Kidney epithelial cell (primary cell): ENCODE results near the gene CNFN. TPM values are rescaled to one million over a fixed set of nuclear protein-coding genes. Genes with fewer than 3 reads are reported as not detected.

ENCODE experiments used
- DNase-seq: peaks from one replicate; pipeline ENCODE4 v3.0.0-alpha.2; 2010; ENCODE audit warnings: low read depth
- H3K27me3 ChIP-seq: 2 replicates; pipeline ENCODE4 v1.6.0; 2011; ENCODE audit warnings: low read length; ENCODE audit not compliant: control insufficient read depth, insufficient read depth
- H3K36me3 ChIP-seq: 2 replicates; pipeline ENCODE4 v1.5.1; 2011; ENCODE audit warnings: low read length; ENCODE audit not compliant: control insufficient read depth, insufficient read depth
- H3K4me3 ChIP-seq: 2 replicates; pipeline ENCODE4 v1.5.1; 2011; ENCODE audit warnings: low read depth, mild to moderate bottlenecking, control low read depth, low read length
- CTCF ChIP-seq: IDR thresholded peaks from 2 replicates; pipeline ENCODE4 v1.5.1; 2011; ENCODE audit warnings: mild to moderate bottlenecking, moderate library complexity, low read length, control low read depth, inconsistent platforms; ENCODE audit not compliant: insufficient read depth, poor library complexity, severe bottlenecking
- total RNA-seq: library from RNA; depleted of rRNA; stranded (reverse); fragments of >200 nt; gene quantifications from 2 replicates; pipeline ENCODE4 v1.2.3, GENCODE V29; 2015

CNFN gene
- total RNA-seq, 1 donor from 2014 or later, result not detected

GRCh38 chr19:42350417-42350816 is 39.7 kb downstream of the CNFN start:
- TF ChIP-seq CTCF, result no peak
- no peaks in the 10 kb centered on the region for H3K27me3 ChIP-seq
- no peaks in the 10 kb centered on the region for H3K36me3 ChIP-seq
- H3K4me3 ChIP-seq, result no peak overlapping the region
- DNase-seq, result no peak

GRCh38 chr19:42349378-42350107 is 40.6 kb downstream of the CNFN start:
- Histone ChIP-seq H3K4me3 (no peak overlapping the region), H3K27me3 (no peaks in the 10 kb centered on the region), H3K36me3 (no peaks in the 10 kb centered on the region)
- no peak for DNase-seq
- TF ChIP-seq CTCF, result no peak

GRCh38 chr19:42348211-42348610 is 41.9 kb downstream of the CNFN start:
- H3K4me3 ChIP-seq, result no peak overlapping the region
- no peak for TF ChIP-seq CTCF
- no peak for DNase-seq
- no peaks in the 10 kb centered on the region for H3K27me3 ChIP-seq
- H3K36me3 ChIP-seq, result no peaks in the 10 kb centered on the region

GRCh38 chr19:42345191-42345812 is 44.8 kb downstream of the CNFN start:
- H3K4me3 ChIP-seq, result no peak overlapping the region
- H3K27me3 ChIP-seq, result no peaks in the 10 kb centered on the region
- DNase-seq, result no peak
- TF ChIP-seq CTCF, result no peak
- H3K36me3 ChIP-seq, result no peaks in the 10 kb centered on the region

- Histone ChIP-seq H3K36me3 (no peaks in the 10 kb centered on the region), H3K27me3 (no peaks in the 10 kb centered on the region), H3K4me3 (no peak overlapping the region)
- no peak for TF ChIP-seq CTCF
- DNase-seq, result no peak
These were observed 45.7 kb downstream of the CNFN start for GRCh38 chr19:42344336-42344893.
